Uterus (tissue), 4 donors: Measurements from ENCODE around the gene IL1A. TPM values are rescaled to one million over a fixed set of nuclear protein-coding genes. Genes with fewer than 3 reads are reported as not detected.

Experiments
- DNase-seq, 2 donors: peaks; one replicate each; pipeline ENCODE4 v3.0.0-alpha.2; 2019 to 2020
- H3K27ac ChIP-seq, 2 donors: fragments of 200-600 bp; sonication (generic); 1 replicate in 1 of 2; 2 replicates in 1 of 2; pipeline ENCODE4 v1.5.1; 2016 to 2018
- H3K27me3 ChIP-seq, 2 donors: fragments of 200-600 bp; sonication (generic); one replicate each; pipeline ENCODE4 v1.5.1; 2018 to 2019; ENCODE audit warnings: control low read depth in 1 of 2
- H3K36me3 ChIP-seq, 2 donors: fragments of 200-600 bp; sonication (generic); one replicate each; pipeline ENCODE4 v1.5.1; 2019; ENCODE audit warnings: control low read depth in 1 of 2
- H3K4me1 ChIP-seq, 2 donors: fragments of 200-600 bp; sonication (generic); one replicate each; pipeline ENCODE4 v1.5.1; 2018 to 2019; ENCODE audit warnings: control low read depth in 1 of 2
- H3K4me3 ChIP-seq, 2 donors: fragments of 200-600 bp; sonication (generic); 1 replicate in 1 of 2; 2 replicates in 1 of 2; pipeline ENCODE4 v1.5.1; 2018 to 2019; ENCODE audit warnings: mild to moderate bottlenecking in 1 of 2
- H3K9me3 ChIP-seq, 2 donors: fragments of 200-600 bp; sonication (generic); one replicate each; pipeline ENCODE4 v1.5.1; 2019; ENCODE audit warnings: control low read depth in 1 of 2
- CTCF ChIP-seq, 4 experiments: fragments of 200-600 bp in 2 of 4; fragments of 450-650 bp in 2 of 4; sonication (generic) in 2 of 4; IDR thresholded peaks; one replicate each; pipeline ENCODE4 v1.5.1; 2016 to 2019; ENCODE audit warnings: antibody characterized with exemption in 4 of 4, mild to moderate bottlenecking in 2 of 4, moderate library complexity in 1 of 4
- POLR2A ChIP-seq, 2 donors: fragments of 450-650 bp; IDR thresholded peaks; one replicate each; pipeline ENCODE4 v1.6.1; 2016; ENCODE audit warnings: antibody characterized with exemption in 2 of 2, mild to moderate bottlenecking in 1 of 2, moderate library complexity in 1 of 2
- intact Hi-C: fragments of 100-400 bp; cut with DNase I; formaldehyde crosslinking; loops from one replicate; pipeline ENCODE4 v1.15.1; 2023; ENCODE audit warnings: low total_unique reads
- total RNA-seq, 4 donors: library from RNA; depleted of rRNA in 3 of 4; stranded (reverse); fragments of >200 nt in 3 of 4; gene quantifications; one replicate each; pipeline versions ENCODE4 v1.1.0 to v1.2.4, GENCODE V29; 2014 to 2023
- donor health status: DM: yes; HTN: yes; CAD: no.

Gene IL1A
- total RNA-seq, 4 donors from 2014 or later = 0.41 TPM; not detected in 3

- no peak for DNase-seq
- Histone ChIP-seq H3K36me3 (no peaks in the 10 kb centered on the region), H3K27ac (no peak overlapping the region), H3K4me3 (no peak overlapping the region), H3K27me3 (no peaks in the 10 kb centered on the region), H3K9me3 (no peaks in the 10 kb centered on the region), H3K4me1 (no peaks in the 10 kb centered on the region)
- TF ChIP-seq POLR2A (IDR thresholded peaks at IDR 0.05) (no peak), CTCF (IDR thresholded peaks at IDR 0.05) (no peak)
- intact Hi-C loops = no loop called here
Observed at GRCh38 chr2:112798979-112799975, 15.0 kb upstream of the IL1A start.

GRCh38 chr2:112796486-112796885 is 12.2 kb upstream of the IL1A start:
- Histone ChIP-seq H3K4me3 (no peak overlapping the region), H3K4me1 (no peaks in the 10 kb centered on the region), H3K9me3 (no peaks in the 10 kb centered on the region), H3K27ac (no peak overlapping the region), H3K27me3 (no peaks in the 10 kb centered on the region), H3K36me3 (no peaks in the 10 kb centered on the region)
- intact Hi-C loops = no loop called here
- TF ChIP-seq CTCF (IDR thresholded peaks at IDR 0.05) (no peak), POLR2A (IDR thresholded peaks at IDR 0.05) (no peak)
- DNase-seq = no peak

- Histone ChIP-seq H3K36me3 (no peaks in the 10 kb centered on the region), H3K4me3 (no peak overlapping the region), H3K9me3 (no peaks in the 10 kb centered on the region), H3K27me3 (no peaks in the 10 kb centered on the region), H3K27ac (no peak overlapping the region), H3K4me1 (no peaks in the 10 kb centered on the region)
- intact Hi-C loops = no loop called here
- no peak for TF ChIP-seq POLR2A (IDR thresholded peaks at IDR 0.05)
- TF ChIP-seq CTCF (IDR thresholded peaks at IDR 0.05) = no peak
- no peak for DNase-seq
Observed at GRCh38 chr2:112795774-112796173, 11.5 kb upstream of the IL1A start.

- no peak for DNase-seq
- no peak overlapping the region for H3K27ac ChIP-seq
- no peaks in the 10 kb centered on the region for H3K4me1 ChIP-seq
- no peaks in the 10 kb centered on the region for H3K27me3 ChIP-seq
- H3K4me3 ChIP-seq = no peak overlapping the region
- no peaks in the 10 kb centered on the region for H3K36me3 ChIP-seq
- no peaks in the 10 kb centered on the region for H3K9me3 ChIP-seq
- intact Hi-C loops = no loop called here
- TF ChIP-seq POLR2A (IDR thresholded peaks at IDR 0.05) (no peak), CTCF (IDR thresholded peaks at IDR 0.05) (no peak)
Observed at GRCh38 chr2:112794841-112795240, 10.5 kb upstream of the IL1A start.

GRCh38 chr2:112794131-112794733 is 9.9 kb upstream of the IL1A start:
- Histone ChIP-seq H3K27me3 (no peaks in the 10 kb centered on the region), H3K27ac (no peak overlapping the region), H3K4me3 (no peak overlapping the region), H3K4me1 (no peaks in the 10 kb centered on the region), H3K9me3 (no peaks in the 10 kb centered on the region), H3K36me3 (no peaks in the 10 kb centered on the region)
- TF ChIP-seq CTCF (IDR thresholded peaks at IDR 0.05) (no peak), POLR2A (IDR thresholded peaks at IDR 0.05) (no peak)
- DNase-seq = no peak
- intact Hi-C loops = no loop called here
